SH-SY5Y (cell line): Measurements from ENCODE around the gene OSBPL1A.

ENCODE experiments used
- GATA2 ChIP-seq: IDR thresholded peaks from 2 replicates; pipeline ENCODE4 v1.6.1; 2011; ENCODE audit warnings: mild to moderate bottlenecking, low read depth, low read length
- GATA3 ChIP-seq: IDR thresholded peaks from 2 replicates; pipeline ENCODE4 v1.6.1; 2011; ENCODE audit warnings: low read depth, mild to moderate bottlenecking, low read length, moderate library complexity

- TF ChIP-seq GATA2 (no peak), GATA3 (no peak)
Observed at GRCh38 chr18:24254071-24254470, 143.6 kb downstream of the OSBPL1A start.
